ENCODE data around the gene TRIOBP.
A peak's percentile ranks its signal among the peaks of the same experiment; 100 is the strongest.

The TRIOBP gene

GRCh38 chr22:37804352-37804880, 107.6 kb downstream of the TRIOBP start:
- DNase-seq, result no peak

DNA sequence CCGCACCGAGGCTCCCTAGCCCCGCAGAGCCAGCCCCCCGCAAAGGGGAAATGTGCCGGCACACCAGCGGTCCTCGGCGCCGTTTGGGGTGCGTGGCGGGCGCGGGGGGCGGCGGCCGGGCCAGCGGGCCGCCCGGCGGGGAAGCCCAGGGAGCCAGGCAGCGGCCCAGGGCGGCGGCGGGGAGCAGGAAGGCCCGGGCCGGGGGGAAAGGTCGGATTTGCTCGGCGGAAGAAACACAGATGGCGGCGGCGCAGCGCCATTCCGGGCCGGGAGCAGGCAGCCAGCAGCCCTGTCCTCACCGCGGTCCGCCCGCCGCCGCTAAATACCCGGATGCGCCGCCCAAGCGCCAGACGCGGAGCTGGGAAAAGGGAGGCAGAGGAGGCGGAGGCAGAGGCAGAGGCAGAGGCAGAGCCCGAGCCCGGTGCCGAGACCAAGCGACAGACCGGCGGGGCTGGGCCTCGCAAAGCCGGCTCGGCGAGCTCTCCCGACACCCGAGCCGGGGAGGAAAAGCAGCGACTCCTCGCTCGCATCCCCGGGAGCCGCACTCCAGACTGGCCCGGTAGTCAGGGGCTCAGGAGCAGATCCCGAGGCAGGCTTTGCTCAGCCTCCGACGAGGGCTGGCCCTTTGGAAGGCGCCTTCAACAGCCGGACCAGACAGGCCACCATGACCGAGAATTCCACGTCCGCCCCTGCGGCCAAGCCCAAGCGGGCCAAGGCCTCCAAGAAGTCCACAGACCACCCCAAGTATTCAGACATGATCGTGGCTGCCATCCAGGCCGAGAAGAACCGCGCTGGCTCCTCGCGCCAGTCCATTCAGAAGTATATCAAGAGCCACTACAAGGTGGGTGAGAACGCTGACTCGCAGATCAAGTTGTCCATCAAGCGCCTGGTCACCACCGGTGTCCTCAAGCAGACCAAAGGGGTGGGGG, 108.3 kb downstream of the TRIOBP start:
- DNase-seq, result peak in 54 of 56 donors; percentile 17 to 88 (median 74)

- DNase-seq, result no peak
Measured at GRCh38 chr22:37805810-37806277, 109.0 kb downstream of the TRIOBP start.

DNA sequence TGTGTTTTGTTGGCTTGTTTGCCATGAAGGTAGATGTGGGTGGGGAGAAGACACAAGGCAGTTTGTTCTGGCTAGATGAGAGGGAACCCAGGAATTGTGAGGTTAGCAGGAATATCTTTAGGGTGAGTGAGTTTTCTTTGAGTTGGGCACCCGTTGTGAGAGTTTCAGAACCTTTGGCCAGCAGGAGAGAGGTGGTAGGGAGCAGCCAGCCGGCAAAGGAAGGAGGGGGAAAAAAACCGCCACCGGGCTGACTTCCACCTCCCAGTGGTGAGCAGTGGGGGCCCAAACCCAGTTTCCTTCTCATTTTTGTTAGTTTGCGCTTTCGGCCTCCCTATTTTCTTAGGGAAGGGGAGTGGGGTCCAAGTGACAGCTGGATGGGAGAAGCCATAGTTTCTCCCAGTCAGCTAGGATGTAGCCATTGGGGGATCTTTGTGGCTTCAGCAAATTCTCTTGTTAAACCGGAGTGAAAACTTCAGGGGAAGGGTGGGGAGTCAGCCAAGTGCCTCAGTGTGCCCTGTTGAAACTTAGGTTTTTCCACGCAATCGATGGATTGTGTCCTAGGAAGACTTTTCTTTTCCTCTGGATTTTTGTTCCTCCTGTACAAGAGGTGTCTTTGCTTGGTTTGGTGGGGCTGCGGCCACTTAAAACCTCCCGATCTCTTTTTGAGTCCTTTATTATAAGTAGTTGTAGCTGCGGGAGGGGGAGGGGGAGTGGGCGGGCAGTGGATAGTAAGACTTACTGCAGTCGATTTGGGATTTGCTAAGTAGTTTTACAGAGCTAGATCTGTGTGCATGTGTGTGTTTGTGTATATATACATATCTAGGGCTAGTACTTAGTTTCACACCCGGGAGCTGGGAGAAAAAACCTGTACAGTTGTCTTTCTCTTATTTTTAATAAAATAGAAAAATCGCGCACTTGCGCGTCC, 109.8 kb downstream of the TRIOBP start:
- peak in 5 of 56 donors; percentile 10 to 20 (median 14) for DNase-seq

DNA sequence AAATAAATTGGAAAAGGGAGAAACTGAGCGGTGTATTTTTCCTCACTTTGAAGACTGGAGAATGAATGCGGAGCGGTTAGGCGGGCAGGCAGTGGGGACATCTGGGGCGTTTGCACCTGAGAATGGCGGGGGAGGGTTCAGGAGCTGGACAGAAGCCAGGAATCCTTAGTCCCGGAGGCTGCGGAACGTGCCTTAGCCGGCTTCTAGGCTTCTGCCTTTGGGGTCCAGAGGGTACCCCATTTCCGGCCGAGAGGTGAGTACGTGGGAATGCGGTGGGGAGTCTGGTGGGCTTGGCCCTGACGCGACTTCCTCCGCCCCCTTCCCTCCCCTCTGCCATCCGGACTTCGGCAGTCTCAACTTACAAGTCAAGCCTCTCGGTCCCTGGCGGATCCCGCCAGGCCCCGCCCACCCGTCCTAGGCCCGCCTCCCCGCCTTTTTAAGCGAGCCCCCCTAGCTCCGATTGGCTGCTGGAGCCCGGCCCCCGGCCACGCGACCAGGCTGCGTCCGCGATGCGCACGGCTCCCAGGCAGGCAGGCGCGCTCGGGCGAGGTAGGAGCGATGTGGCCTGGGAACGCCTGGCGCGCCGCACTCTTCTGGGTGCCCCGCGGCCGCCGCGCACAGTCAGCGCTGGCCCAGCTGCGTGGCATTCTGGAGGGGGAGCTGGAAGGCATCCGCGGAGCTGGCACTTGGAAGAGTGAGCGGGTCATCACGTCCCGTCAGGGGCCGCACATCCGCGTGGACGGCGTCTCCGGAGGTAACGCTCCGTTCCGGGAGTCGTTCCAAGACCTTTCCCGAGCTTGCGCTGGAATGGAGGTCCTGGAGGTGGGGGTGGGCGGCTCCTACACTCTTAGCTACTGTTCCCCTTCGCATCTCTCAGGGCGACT, 110.8 kb downstream of the TRIOBP start, which contains the start of gene GCAT:
Gene GCAT (plus strand): TSS at position 525 of the 884 bp plus-strand sequence. CDS start 34 bp downstream, at position 559.
- peak; percentile 42 to 95 (median 88) for DNase-seq

- DNase-seq, result peak in 1 of 56 donors; percentile 27
Measured at GRCh38 chr22:37808294-37808657, 111.4 kb downstream of the TRIOBP start.

DNA sequence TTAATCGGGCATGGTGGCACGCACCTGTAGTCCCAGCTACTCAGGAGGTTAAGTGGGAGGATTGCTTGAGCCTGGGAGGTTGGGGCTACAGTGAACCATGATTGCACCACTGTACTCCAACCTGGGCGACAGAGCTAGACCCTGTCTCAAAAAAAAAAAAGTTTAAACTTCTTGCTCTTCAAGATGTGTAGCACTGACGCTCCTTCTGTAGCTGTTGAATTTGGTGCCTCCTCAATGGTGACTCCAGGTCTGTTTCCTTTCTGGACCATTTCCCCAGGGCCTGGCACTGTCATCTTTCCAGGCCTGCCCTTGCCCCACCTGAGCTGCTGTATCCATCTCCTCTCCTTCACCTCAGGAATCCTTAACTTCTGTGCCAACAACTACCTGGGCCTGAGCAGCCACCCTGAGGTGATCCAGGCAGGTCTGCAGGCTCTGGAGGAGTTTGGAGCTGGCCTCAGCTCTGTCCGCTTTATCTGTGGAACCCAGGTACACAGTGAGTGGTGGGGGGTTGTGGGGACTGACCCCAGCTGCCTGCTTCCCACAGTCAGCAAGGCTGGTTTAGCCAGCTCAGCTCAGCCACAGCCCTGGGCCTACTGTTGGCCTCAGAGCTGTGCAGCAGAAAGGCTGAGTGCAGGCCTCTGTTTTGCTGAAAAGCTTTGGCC, 113.0 kb downstream of the TRIOBP start:
- DNase-seq, result no peak

DNA sequence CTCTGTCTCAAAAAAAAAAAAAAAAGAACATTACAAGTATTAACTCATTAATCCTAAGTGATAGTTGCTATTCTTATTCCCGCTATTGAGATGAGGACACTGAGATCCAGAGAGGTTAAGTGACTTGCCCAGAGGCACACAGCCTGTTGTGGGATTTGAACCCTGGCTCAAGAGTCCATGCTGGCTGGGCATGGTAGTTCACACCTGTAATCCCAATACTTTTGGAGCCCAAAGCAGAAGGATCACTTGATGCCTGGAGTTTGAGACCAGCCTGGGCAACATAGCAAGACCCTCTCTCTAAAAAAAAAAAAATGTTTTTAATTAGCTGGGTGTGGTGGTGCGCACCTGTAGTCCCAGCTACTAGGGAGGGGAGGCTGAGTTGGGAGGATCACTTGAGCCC, 115.0 kb downstream of the TRIOBP start:
- no peak for DNase-seq

- DNase-seq, result no peak
Measured at GRCh38 chr22:37812869-37813678, 116.2 kb downstream of the TRIOBP start.

- no peak for DNase-seq
Measured at GRCh38 chr22:37815593-37815992, 118.7 kb downstream of the TRIOBP start.

GRCh38 chr22:37816543-37817180, 119.8 kb downstream of the TRIOBP start:
- no peak for DNase-seq

DNA sequence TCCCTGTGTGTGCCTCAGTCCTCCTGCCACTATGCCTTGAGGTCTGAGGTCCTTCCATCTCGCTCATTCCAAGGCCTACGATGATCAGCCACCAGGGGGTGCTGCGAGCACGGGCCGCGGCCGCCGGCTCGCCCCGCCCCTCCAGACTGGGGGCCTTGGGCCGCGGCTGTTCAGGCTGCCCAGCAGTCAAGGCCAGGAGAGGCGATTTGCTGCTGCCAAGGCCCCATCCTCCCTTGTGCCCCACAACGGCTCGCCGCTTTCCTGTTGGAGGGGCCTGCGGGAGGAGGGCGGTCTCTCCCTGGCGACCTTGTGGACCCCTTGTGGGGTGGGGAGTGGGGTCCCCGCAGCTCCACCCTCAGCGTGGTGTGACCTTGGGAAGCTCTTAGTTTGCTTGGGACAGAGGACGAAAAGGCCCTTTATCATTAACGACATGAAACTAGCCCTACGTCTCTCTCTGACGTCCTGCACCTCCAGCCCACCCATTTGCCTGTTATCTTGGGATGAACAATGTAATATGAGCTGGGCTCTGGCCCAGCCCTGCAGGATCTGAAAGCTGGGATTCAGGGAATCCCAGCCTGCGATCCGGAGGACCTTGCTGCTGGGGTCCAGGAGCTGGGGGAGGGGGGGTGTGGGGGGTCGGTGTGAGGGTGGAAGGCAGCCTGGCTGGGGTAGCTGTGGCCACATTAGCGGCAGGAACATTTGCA, 121.0 kb downstream of the TRIOBP start:
- DNase-seq, result peak in 52 of 56 donors; percentile 24 to 86 (median 71)

DNA sequence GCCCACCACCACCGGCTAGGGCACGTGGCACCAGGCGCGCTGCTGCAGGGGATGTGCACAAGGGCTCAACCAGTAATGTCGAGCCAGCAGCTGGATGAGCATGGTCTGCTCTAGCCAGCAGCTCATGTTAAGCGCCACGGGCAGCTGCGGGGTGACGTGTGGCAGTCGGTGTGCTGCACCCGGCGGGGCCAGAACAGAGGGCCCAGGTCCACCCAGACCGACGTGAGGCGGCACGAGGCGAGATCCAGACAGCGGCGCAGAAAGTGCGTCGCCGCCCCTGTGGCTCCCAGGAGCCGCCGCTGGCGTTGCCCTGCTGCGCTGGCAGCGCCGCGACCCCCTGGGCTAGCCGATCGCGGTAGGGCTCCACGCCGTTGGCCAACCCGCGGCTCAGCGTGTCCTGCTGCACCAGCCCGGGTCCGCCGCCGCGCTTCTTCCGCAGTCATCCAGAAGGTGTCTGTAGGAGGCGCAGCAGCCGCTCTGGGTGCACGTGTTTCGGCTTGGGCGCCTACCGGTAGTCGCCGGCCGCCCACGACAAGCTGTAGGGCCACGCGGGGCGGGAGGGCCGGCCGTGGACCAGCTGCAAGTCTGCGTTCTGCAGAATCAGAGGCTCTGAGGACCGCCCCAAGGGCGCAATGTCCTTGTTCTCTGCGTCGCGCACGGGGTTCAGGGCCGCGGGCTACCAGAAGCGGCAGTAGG, 121.7 kb downstream of the TRIOBP start:
- peak in 22 of 56 donors; percentile 7 to 54 (median 31) for DNase-seq

- no peak for DNase-seq
Measured at GRCh38 chr22:37819105-37819433, 122.2 kb downstream of the TRIOBP start.

DNA sequence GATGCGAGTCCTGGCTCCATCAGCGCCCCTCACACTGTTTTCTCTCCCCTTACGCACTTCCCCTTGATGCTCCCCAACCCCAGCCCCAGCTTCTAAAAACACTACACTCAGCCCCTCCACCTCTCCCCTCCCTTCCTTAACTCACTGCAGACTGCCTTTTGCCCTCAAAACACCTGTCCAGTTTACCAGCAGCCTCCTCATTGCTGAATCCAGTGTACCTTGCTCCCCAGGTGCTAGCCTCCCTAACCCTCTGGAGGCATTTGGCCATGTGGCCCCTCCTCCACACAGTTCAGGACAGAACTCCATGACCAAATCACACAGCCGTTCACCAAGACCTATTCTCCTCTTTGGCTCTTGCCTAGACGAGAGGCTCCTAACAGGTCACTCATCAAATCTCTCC, 123.5 kb downstream of the TRIOBP start:
- DNase-seq, result no peak

DNA sequence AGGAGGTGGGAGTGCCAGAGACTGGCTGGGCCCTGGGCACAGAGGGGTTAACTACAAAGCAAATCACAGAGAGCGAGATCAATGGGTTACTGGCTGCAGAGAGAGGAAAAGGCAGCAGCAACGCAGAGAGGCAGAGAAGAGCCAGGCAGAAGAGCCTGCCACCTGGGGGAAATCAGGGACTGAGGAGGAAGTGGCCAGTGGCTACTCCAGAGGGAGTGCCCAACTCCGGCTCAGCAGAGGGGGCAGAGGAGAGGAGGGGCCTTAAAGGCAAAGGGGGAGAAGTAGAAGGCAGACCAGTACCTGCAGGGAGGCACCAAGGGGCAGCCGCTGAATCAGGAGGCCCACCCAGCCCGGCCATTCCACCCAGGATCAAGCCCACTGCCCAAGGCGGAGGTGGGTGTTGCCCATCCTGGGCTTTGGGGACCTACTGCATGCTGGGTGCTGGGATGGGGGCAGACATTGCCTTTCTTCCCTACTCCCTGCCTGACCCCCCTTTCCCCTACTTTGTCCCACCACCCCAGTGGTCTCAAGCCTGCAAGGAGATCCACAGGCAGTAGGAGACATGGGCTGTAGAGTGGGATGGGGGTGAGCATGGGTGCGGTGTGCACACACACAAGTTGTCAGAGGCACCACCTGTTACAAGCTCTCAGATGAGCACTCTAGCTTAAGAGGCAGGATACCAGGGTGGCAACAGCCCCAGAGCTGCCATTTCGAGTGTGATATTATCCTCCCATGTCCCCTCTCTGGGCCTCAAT, 125.4 kb downstream of the TRIOBP start:
- no peak for DNase-seq
